ENCODE data around the gene ZBTB20.

Gene ZBTB20

DNA sequence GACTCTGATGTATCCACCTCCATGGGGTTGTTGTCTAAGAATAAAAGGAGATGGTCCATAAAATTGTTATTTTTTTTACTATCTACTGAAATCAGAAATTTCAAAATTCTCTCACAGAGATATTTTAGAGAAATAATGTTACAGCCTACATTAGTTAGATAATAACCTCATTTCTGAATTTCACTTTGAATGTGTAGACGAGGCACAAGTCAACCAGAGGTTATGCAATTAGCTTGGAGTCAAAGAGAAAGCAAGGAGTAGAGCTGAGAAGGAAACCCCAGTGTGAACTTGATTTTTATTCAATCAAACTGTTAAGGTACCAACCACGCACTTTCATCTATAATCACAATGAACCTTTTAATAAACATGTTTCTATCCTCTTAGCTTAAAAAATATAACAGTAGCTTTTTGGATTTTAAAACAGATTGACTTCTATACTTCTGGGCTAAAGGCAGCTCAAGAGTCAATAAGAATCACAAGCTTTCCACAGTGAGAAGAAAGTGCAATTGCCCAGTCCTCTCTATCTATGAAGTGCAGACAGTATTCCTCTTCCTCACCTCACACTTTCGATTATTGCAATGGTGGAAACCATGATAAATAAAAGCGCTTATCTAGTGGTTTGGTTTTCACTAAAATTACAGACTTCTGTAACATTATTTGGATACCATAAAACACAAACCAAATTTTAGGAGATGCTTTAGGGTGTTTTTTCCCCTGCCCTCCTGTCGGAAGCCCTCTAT is 403.2 kb downstream of the ZBTB20 start:
- no peak overlapping the region for H3K4me2 ChIP-seq (ENCODE audit: low read length)
- TF ChIP-seq, protein P1, sequence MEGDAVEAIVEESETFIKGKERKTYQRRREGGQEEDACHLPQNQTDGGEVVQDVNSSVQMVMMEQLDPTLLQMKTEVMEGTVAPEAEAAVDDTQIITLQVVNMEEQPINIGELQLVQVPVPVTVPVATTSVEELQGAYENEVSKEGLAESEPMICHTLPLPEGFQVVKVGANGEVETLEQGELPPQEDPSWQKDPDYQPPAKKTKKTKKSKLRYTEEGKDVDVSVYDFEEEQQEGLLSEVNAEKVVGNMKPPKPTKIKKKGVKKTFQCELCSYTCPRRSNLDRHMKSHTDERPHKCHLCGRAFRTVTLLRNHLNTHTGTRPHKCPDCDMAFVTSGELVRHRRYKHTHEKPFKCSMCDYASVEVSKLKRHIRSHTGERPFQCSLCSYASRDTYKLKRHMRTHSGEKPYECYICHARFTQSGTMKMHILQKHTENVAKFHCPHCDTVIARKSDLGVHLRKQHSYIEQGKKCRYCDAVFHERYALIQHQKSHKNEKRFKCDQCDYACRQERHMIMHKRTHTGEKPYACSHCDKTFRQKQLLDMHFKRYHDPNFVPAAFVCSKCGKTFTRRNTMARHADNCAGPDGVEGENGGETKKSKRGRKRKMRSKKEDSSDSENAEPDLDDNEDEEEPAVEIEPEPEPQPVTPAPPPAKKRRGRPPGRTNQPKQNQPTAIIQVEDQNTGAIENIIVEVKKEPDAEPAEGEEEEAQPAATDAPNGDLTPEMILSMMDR (IDR thresholded peaks at IDR 0.05; ENCODE audit: low read depth, low read length, poor library complexity, severe bottlenecking): no peak
- no peak for TF ChIP-seq EZH2phosphoT487 (IDR thresholded peaks at IDR 0.05; ENCODE audit: borderline replicate concordance, low read length)
- H4K20me1 ChIP-seq (ENCODE audit: control insufficient read depth, insufficient read depth, low read depth, low read length): no peaks in the 10 kb centered on the region
- no peaks in the 10 kb centered on the region for H3K36me3 ChIP-seq (ENCODE audit: control insufficient read depth, low read length)
- H3K9me3 ChIP-seq (ENCODE audit: control insufficient read depth, insufficient read depth, low read length): no peaks in the 10 kb centered on the region
- H3K79me2 ChIP-seq (ENCODE audit: control insufficient read depth, low read length): no peaks in the 10 kb centered on the region
- H3K27me3 ChIP-seq (ENCODE audit: control insufficient read depth, low read length): no peaks in the 10 kb centered on the region
- H3K27ac ChIP-seq (ENCODE audit: low read depth, low read length): no peak overlapping the region
- H3F3A ChIP-seq (ENCODE audit: control insufficient read depth, insufficient read depth): no peaks in the 10 kb centered on the region
- H3K4me1 ChIP-seq (ENCODE audit: control insufficient read depth, low read length): no peaks in the 10 kb centered on the region
- H3K4me3 ChIP-seq (ENCODE audit: low read length): no peak overlapping the region
- H3K9me2 ChIP-seq (replicated peaks; ENCODE audit: control insufficient read depth, low read length): no peaks in the 10 kb centered on the region; the same call in 1 of the 2 replicates

DNA sequence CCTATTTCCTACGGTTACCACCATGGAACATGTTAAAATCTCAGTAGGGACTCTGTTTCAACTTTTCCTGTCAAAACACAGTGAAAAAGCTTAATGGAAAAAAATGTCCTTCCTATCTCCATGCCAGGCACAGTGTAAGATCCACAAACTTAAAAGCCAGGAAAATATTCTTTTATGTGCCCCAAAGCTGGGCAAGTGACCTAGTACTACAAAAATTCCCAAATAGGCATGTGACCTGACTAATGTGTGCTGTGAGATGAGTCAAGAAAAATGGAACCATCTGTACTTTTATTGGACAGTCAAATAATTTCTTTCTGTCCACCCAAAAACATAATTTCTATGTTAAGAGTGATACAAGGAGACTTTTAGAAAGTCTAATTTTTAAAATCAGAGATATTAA is 406.0 kb downstream of the ZBTB20 start:
- Histone ChIP-seq H3K79me2 (ENCODE audit: control insufficient read depth, low read length) (no peaks in the 10 kb centered on the region), H3K4me1 (ENCODE audit: control insufficient read depth, low read length) (no peaks in the 10 kb centered on the region), H3K4me3 (ENCODE audit: low read length) (no peak overlapping the region), H4K20me1 (ENCODE audit: control insufficient read depth, insufficient read depth, low read depth, low read length) (no peaks in the 10 kb centered on the region), H3K4me2 (ENCODE audit: low read length) (no peak overlapping the region), H3K36me3 (ENCODE audit: control insufficient read depth, low read length) (no peaks in the 10 kb centered on the region), H3K9me2 (replicated peaks; ENCODE audit: control insufficient read depth, low read length) (no peaks in the 10 kb centered on the region; the same call in 1 of the 2 replicates), H3K9me3 (ENCODE audit: control insufficient read depth, insufficient read depth, low read length) (no peaks in the 10 kb centered on the region), H3K27me3 (ENCODE audit: control insufficient read depth, low read length) (no peaks in the 10 kb centered on the region), H3K27ac (ENCODE audit: low read depth, low read length) (no peak overlapping the region), H3F3A (ENCODE audit: control insufficient read depth, insufficient read depth) (no peaks in the 10 kb centered on the region)
- TF ChIP-seq EZH2phosphoT487 (IDR thresholded peaks at IDR 0.05; ENCODE audit: borderline replicate concordance, low read length): no peak
- TF ChIP-seq, protein P1 (IDR thresholded peaks at IDR 0.05; ENCODE audit: low read depth, low read length, poor library complexity, severe bottlenecking): no peak

DNA sequence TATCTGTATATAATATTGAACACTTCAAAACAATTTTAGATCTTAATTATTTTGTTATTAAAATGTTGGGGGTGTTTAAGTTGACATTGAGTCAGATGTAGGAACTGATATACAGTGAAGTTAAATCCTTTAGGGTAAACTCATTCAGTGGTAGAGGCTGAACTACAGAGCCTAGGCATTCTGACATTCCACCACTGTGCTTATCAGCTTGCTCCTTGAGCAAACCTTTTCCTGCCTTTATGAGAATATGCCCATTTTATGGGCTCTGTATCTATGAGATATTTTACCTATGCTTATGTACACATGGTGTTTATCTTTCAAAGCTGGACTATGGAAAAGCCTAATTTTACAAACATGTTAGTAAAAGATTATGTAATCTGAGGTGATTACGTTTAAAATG is 407.5 kb downstream of the ZBTB20 start:
- no peak overlapping the region for H3K4me3 ChIP-seq (ENCODE audit: low read length)
- H4K20me1 ChIP-seq (ENCODE audit: control insufficient read depth, insufficient read depth, low read depth, low read length): no peaks in the 10 kb centered on the region
- H3K79me2 ChIP-seq (ENCODE audit: control insufficient read depth, low read length): no peaks in the 10 kb centered on the region
- TF ChIP-seq, protein P1 (IDR thresholded peaks at IDR 0.05; ENCODE audit: low read depth, low read length, poor library complexity, severe bottlenecking): no peak
- no peak for TF ChIP-seq EZH2phosphoT487 (IDR thresholded peaks at IDR 0.05; ENCODE audit: borderline replicate concordance, low read length)
- H3K27ac ChIP-seq (ENCODE audit: low read depth, low read length): no peak overlapping the region
- no peaks in the 10 kb centered on the region for H3F3A ChIP-seq (ENCODE audit: control insufficient read depth, insufficient read depth)
- no peaks in the 10 kb centered on the region; the same call in 1 of the 2 replicates for H3K9me2 ChIP-seq (replicated peaks; ENCODE audit: control insufficient read depth, low read length)
- no peaks in the 10 kb centered on the region for H3K9me3 ChIP-seq (ENCODE audit: control insufficient read depth, insufficient read depth, low read length)
- no peak overlapping the region for H3K4me2 ChIP-seq (ENCODE audit: low read length)
- H3K36me3 ChIP-seq (ENCODE audit: control insufficient read depth, low read length): no peaks in the 10 kb centered on the region
- no peaks in the 10 kb centered on the region for H3K4me1 ChIP-seq (ENCODE audit: control insufficient read depth, low read length)
- no peaks in the 10 kb centered on the region for H3K27me3 ChIP-seq (ENCODE audit: control insufficient read depth, low read length)
